ENCODE measurements around the gene KIN.
"Not testable (repeated sequence)": the region's sequence is repeated elsewhere in the genome, so short reads cannot be mapped to it uniquely, and the experiment has no call there.

KIN gene

GRCh38 chr10:7794251-7795026 lies 6.6 kb upstream of the KIN start:
- in situ Hi-C loops (cut with MboI; ENCODE audit: low sequenced_read_pairs), result no loop called here

GRCh38 chr10:7792541-7792940 lies 4.7 kb upstream of the KIN start:
- in situ Hi-C loops (cut with MboI; ENCODE audit: low sequenced_read_pairs), result no loop called here

- in situ Hi-C loops (cut with MboI; ENCODE audit: low sequenced_read_pairs), result no loop called here
Measured at GRCh38 chr10:7789390-7789789, 1.6 kb upstream of the KIN start.

- in situ Hi-C loops (cut with MboI; ENCODE audit: low sequenced_read_pairs), result no loop called here
Measured at GRCh38 chr10:7788639-7789286, 970 bp upstream of the KIN start.

GRCh38 chr10:7787150-7787856 lies 490 bp downstream of the KIN start:
- in situ Hi-C loops (cut with MboI; ENCODE audit: low sequenced_read_pairs), result no loop called here

- in situ Hi-C loops (cut with MboI; ENCODE audit: low sequenced_read_pairs), result no loop called here
Measured at GRCh38 chr10:7786430-7786829, 1.4 kb downstream of the KIN start.

GRCh38 chr10:7782194-7782593 lies 5.6 kb downstream of the KIN start:
- in situ Hi-C loops (cut with MboI; ENCODE audit: low sequenced_read_pairs), result not testable (repeated sequence)

GRCh38 chr10:7776777-7777176 lies 11.0 kb downstream of the KIN start:
- in situ Hi-C loops (cut with MboI; ENCODE audit: low sequenced_read_pairs), result no loop called here

GRCh38 chr10:7773845-7774801 lies 13.7 kb downstream of the KIN start:
- in situ Hi-C loops (cut with MboI; ENCODE audit: low sequenced_read_pairs), result no loop called here

- in situ Hi-C loops (cut with MboI; ENCODE audit: low sequenced_read_pairs), result no loop called here
Measured at GRCh38 chr10:7768417-7768816, 19.4 kb downstream of the KIN start.

- in situ Hi-C loops (cut with MboI; ENCODE audit: low sequenced_read_pairs), result no loop called here
Measured at GRCh38 chr10:7767209-7767608, 20.6 kb downstream of the KIN start.

GRCh38 chr10:7766241-7766640 lies 21.6 kb downstream of the KIN start:
- in situ Hi-C loops (cut with MboI; ENCODE audit: low sequenced_read_pairs), result no loop called here

- in situ Hi-C loops (cut with MboI; ENCODE audit: low sequenced_read_pairs), result no loop called here
Measured at GRCh38 chr10:7763929-7764328, 23.9 kb downstream of the KIN start.

- in situ Hi-C loops (cut with MboI; ENCODE audit: low sequenced_read_pairs), result no loop called here
Measured at GRCh38 chr10:7756360-7756992, 31.3 kb downstream of the KIN start.

- in situ Hi-C loops (cut with MboI; ENCODE audit: low sequenced_read_pairs), result no loop called here
Measured at GRCh38 chr10:7755103-7755502, 32.7 kb downstream of the KIN start.

GRCh38 chr10:7752251-7752650 lies 35.5 kb downstream of the KIN start:
- in situ Hi-C loops (cut with MboI; ENCODE audit: low sequenced_read_pairs), result no loop called here

- in situ Hi-C loops (cut with MboI; ENCODE audit: low sequenced_read_pairs), result no loop called here
Measured at GRCh38 chr10:7750222-7750621, 37.6 kb downstream of the KIN start.

- in situ Hi-C loops (cut with MboI; ENCODE audit: low sequenced_read_pairs), result not testable (repeated sequence)
Measured at GRCh38 chr10:7748637-7749036, 39.2 kb downstream of the KIN start.

- in situ Hi-C loops (cut with MboI; ENCODE audit: low sequenced_read_pairs), result no loop called here
Measured at GRCh38 chr10:7744307-7744706, 43.5 kb downstream of the KIN start.

All from HL-60/S4 treated with retinoic acid at 250 ng/mL for 4 days and 3 days (cell line).